22Rv1 (cell line): ENCODE measurements around the gene SULF2.
"Not testable (repeated sequence)": the region's sequence is repeated elsewhere in the genome, so short reads cannot be mapped to it uniquely, and the experiment has no call there.

ENCODE experiments used
- H3K27ac ChIP-seq: fragments of 450-650 bp; 2 replicates; pipeline ENCODE4 v1.5.1; 2017
- CTCF ChIP-seq: fragments of 450-650 bp; IDR thresholded peaks from 2 replicates; pipeline ENCODE4 v1.5.1; 2017; ENCODE audit warnings: mild to moderate bottlenecking
- ZFX ChIP-seq: fragments of 450-650 bp; IDR thresholded peaks from 2 replicates; pipeline ENCODE4 v1.6.1; 2017; ENCODE audit warnings: antibody characterized with exemption, borderline replicate concordance

Gene SULF2

GRCh38 chr20:47802226-47802920, 17.1 kb upstream of the SULF2 start:
- TF ChIP-seq ZFX (no peak), CTCF (no peak)
- H3K27ac ChIP-seq: no peak overlapping the region

- no peak overlapping the region for H3K27ac ChIP-seq
- TF ChIP-seq CTCF (no peak), ZFX (no peak)
Observed at GRCh38 chr20:47801759-47802158, 16.5 kb upstream of the SULF2 start.

GRCh38 chr20:47801079-47801478, 15.8 kb upstream of the SULF2 start:
- H3K27ac ChIP-seq: no peak overlapping the region
- TF ChIP-seq CTCF (no peak), ZFX (no peak)

- no peak overlapping the region for H3K27ac ChIP-seq
- no peak for TF ChIP-seq ZFX
- TF ChIP-seq CTCF: no peak
Observed at GRCh38 chr20:47800623-47801022, 15.3 kb upstream of the SULF2 start.

GRCh38 chr20:47799116-47799715, 13.9 kb upstream of the SULF2 start:
- no peak overlapping the region for H3K27ac ChIP-seq
- no peak for TF ChIP-seq ZFX
- no peak for TF ChIP-seq CTCF

- no peak overlapping the region for H3K27ac ChIP-seq
- TF ChIP-seq ZFX (no peak), CTCF (no peak)
Observed at GRCh38 chr20:47796971-47797370, 11.7 kb upstream of the SULF2 start.

GRCh38 chr20:47795214-47795907, 10.1 kb upstream of the SULF2 start:
- TF ChIP-seq ZFX (no peak), CTCF (no peak)
- no peak overlapping the region for H3K27ac ChIP-seq

- not testable (repeated sequence) for H3K27ac ChIP-seq
Observed at GRCh38 chr20:47794264-47794663, 9.0 kb upstream of the SULF2 start.
